ENCODE results near the gene ZNF791. TPM values are rescaled to one million over a fixed set of nuclear protein-coding genes. Genes with fewer than 3 reads are reported as not detected.
"Not testable (repeated sequence)": the region's sequence is repeated elsewhere in the genome, so short reads cannot be mapped to it uniquely, and the experiment has no call there.

Gene ZNF791
- total and polyA plus RNA-seq, 9 donors, result 13.6 to 44.3 (median 34.0) TPM

DNA sequence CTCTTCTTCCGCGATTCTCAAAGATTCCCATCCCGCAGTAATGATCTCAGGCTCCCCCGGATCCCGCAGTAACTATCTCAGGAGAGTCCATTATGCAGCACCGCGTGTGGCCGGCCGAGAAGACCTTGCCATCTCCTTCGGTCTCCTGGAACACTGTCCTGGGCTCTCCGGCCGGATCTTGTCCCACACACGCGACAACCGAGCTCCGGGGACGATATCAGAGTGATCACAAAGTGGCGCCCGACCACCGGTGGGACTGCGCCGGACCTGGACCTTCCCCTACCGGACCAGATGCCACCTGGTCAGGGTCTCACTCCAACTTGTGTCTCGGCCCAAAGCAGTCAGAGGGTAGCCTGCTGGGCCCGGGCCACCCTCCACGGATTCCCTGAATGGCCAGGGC lies 31.8 kb downstream of the ZNF791 start:
- 88 to 89% (median 88%) methylated on average over 26 of the region's 26 CpGs for WGBS, 3 donors

DNA sequence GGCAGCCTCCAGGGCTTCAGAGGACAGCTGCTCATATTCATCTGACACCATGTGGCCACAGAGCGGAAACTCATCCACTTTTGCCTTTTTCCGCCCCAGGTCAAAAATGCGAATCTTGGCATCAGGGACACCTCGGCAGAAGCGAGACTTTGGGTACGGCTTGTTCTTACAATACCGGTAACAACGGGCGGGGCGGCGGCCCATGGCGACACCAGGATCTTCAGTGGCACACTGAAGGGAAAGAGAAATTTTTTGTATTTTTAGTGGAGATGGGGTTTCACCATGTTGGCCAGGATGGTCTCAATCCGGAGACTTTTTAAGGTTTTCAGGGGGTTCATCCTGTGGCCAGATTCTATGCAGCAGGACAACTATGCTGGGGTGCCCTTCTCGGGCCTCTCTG lies 33.0 kb downstream of the ZNF791 start:
- intact Hi-C loops (cut with DNase I); H3K9me3 ChIP-seq; H3K4me3 ChIP-seq; DNase-seq; H3K27me3 ChIP-seq; H3K27ac ChIP-seq; H3K36me3 ChIP-seq: not testable (repeated sequence)
- H3K4me1 ChIP-seq (ENCODE audit: insufficient read depth), result peaks cover 17% of the 10 kb centered on the region
- WGBS, 3 donors, result 92 to 96% (median 95%) methylated on average over 14 of the region's 14 CpGs

More for the DNA sequence above, 31.8 kb downstream of the ZNF791 start:
- no peak for DNase-seq
- peaks cover 8% of the 10 kb centered on the region for H3K4me1 ChIP-seq (ENCODE audit: insufficient read depth)
- no peaks in the 10 kb centered on the region for H3K27me3 ChIP-seq
- no peak for TF ChIP-seq POLR2A (IDR thresholded peaks at IDR 0.05)
- TF ChIP-seq, protein P1, sequence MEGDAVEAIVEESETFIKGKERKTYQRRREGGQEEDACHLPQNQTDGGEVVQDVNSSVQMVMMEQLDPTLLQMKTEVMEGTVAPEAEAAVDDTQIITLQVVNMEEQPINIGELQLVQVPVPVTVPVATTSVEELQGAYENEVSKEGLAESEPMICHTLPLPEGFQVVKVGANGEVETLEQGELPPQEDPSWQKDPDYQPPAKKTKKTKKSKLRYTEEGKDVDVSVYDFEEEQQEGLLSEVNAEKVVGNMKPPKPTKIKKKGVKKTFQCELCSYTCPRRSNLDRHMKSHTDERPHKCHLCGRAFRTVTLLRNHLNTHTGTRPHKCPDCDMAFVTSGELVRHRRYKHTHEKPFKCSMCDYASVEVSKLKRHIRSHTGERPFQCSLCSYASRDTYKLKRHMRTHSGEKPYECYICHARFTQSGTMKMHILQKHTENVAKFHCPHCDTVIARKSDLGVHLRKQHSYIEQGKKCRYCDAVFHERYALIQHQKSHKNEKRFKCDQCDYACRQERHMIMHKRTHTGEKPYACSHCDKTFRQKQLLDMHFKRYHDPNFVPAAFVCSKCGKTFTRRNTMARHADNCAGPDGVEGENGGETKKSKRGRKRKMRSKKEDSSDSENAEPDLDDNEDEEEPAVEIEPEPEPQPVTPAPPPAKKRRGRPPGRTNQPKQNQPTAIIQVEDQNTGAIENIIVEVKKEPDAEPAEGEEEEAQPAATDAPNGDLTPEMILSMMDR (IDR thresholded peaks at IDR 0.05), result no peak
- TF ChIP-seq EP300 (IDR thresholded peaks at IDR 0.05), result no peak
- H3K27ac ChIP-seq, result no peak overlapping the region
- no peak overlapping the region for H3K4me3 ChIP-seq
- H3K36me3 ChIP-seq, result no peaks in the 10 kb centered on the region
- intact Hi-C loops (cut with DNase I), result no loop called here
- no peaks in the 10 kb centered on the region for H3K9me3 ChIP-seq

DNA sequence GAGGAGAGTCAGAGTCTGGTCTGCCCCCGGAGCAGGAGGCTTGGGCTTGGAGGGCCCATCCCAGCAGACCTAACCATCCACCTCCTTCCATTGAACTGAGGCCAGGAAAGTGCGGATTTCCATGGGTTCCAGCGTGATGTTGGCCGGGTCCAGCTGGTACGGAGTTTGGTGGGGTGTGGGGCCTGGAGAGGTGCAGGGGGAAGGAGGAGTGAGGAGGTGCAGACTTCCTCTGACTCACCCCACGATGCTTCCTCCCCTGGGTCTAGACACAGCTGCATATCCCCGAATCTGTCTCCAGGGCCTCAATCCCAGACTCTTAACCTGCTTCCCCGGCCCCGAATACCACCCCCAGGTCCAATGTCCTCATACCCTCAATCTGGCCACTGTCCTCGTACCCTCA lies 35.8 kb downstream of the ZNF791 start:
- TF ChIP-seq EP300 (IDR thresholded peaks at IDR 0.05), result no peak
- TF ChIP-seq, protein P1 (IDR thresholded peaks at IDR 0.05), result no peak
- no peak for TF ChIP-seq POLR2A (IDR thresholded peaks at IDR 0.05)
- Histone ChIP-seq H3K4me3 (no peak overlapping the region), H3K27ac (no peak overlapping the region), H3K4me1 (ENCODE audit: insufficient read depth) (peaks cover 12% of the 10 kb centered on the region), H3K27me3 (no peaks in the 10 kb centered on the region), H3K36me3 (no peaks in the 10 kb centered on the region), H3K9me3 (no peaks in the 10 kb centered on the region)
- WGBS, 3 donors, result 78 to 88% (median 79%) methylated on average over 10 of the region's 10 CpGs
- DNase-seq, result no peak
- intact Hi-C loops (cut with DNase I), result no loop called here

DNA sequence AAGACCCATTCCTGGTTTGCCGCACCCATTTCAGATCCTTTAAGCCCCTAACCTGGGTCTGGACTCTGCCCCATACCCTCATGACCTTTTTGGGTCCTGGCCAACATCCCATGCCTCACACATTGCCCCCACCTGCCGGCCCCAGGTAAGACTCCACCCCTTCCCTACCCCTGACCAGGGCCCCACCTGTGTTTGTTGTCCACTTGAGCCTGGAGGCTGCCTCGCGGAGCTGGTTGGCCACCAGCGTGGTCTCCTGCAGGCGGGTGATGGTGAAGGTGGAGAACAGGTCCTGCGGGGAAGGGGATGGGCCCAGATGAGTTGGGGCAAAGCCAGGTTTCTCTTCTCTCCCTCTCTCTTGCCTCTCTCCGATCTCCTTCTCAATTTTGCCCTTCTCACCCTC lies 36.3 kb downstream of the ZNF791 start:
- H3K36me3 ChIP-seq, result no peaks in the 10 kb centered on the region
- DNase-seq, result no peak
- intact Hi-C loops (cut with DNase I), result no loop called here
- peaks cover 12% of the 10 kb centered on the region for H3K4me1 ChIP-seq (ENCODE audit: insufficient read depth)
- H3K4me3 ChIP-seq, result no peak overlapping the region
- H3K9me3 ChIP-seq, result no peaks in the 10 kb centered on the region
- WGBS, 3 donors, result 67 to 73% (median 73%) methylated on average over 8 of the region's 8 CpGs
- peak overlapping the region in 1 of 2 donors; percentile 29 for H3K27ac ChIP-seq
- H3K27me3 ChIP-seq, result no peaks in the 10 kb centered on the region
- TF ChIP-seq POLR2A (IDR thresholded peaks at IDR 0.05) (no peak), EP300 (IDR thresholded peaks at IDR 0.05) (no peak)
- TF ChIP-seq, protein P1 (IDR thresholded peaks at IDR 0.05), result no peak

DNA sequence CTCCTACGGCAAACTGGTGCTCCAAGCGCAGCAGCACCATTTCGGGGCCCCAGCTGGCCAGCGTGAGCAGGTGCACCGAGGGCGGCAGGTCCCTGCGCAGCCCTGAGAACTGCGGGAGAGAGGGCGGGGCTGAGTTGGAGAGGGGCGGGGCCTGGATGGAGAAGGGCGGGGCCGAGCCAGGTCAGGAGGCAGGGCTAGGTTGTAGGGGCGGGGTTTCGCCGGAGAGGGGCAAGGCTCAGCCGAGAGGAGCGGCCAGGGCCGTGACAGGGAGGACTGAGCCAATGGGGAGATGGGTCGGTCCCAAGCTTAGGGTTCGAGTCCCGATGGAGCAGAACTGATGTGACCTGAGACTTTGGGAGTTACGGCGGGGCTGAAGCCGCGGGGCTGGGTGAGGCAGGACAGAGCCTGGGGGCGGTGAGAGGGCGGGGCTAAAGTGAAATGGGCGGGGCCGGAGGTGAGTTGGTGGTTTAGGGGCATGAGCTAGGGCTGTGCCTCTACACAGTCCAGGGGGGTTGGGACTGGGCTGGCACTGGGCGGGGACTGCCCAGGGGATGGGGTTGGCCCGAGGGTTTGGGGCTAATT lies 36.9 kb downstream of the ZNF791 start:
- peak; percentile 75 to 84 (median 81) for DNase-seq
- Histone ChIP-seq H3K27me3 (no peaks in the 10 kb centered on the region), H3K4me3 (peak overlapping the region; percentile 27), H3K36me3 (no peaks in the 10 kb centered on the region), H3K4me1 (ENCODE audit: insufficient read depth) (peaks cover 12% of the 10 kb centered on the region), H3K9me3 (no peaks in the 10 kb centered on the region), H3K27ac (peak overlapping the region in 1 of 2 donors; percentile 29)
- WGBS, 3 donors, result 6 to 17% (median 6%) methylated on average over 31 of the region's 31 CpGs
- TF ChIP-seq POLR2A (IDR thresholded peaks at IDR 0.05), result no peak
- intact Hi-C loops (cut with DNase I), result no loop called here
